ENCODE data around the gene DPP10. TPM values are rescaled to one million over a fixed set of nuclear protein-coding genes. Genes with fewer than 3 reads are reported as not detected.

Gene DPP10
- total RNA-seq, 1 donor from 2014 or later: 15.1 TPM

DNA sequence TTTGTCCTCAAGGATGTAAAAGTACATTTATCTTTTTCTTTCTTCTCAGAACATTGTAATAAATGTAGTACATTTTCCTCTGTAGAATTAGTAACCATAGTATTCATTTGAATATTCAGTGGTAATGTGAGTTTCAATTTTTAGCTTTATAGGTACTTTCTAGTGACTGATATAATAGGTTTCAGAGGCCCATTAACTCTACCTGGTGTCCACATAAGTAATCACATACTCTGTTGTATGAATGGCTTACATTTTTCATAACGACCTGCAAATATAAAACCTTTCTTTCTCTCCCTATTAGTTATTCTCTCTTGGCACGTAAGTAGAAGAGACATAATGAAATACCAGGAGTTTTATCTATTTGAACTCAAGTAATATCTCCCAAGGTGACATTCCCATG, 1017.6 kb downstream of the DPP10 start:
- H3K27me3 Mint-ChIP-seq (ENCODE audit: unreplicated experiment): no peaks in the 10 kb centered on the region
- no peak overlapping the region for H3K27ac Mint-ChIP-seq (ENCODE audit: unreplicated experiment)
- H3K36me3 Mint-ChIP-seq (ENCODE audit: unreplicated experiment): no peaks in the 10 kb centered on the region
- no peak for DNase-seq
- no peak overlapping the region for H3K4me3 Mint-ChIP-seq (ENCODE audit: unreplicated experiment)
- H3K9me3 Mint-ChIP-seq (ENCODE audit: unreplicated experiment): no peaks in the 10 kb centered on the region
- H3K4me1 Mint-ChIP-seq (ENCODE audit: low read depth, unreplicated experiment): no peaks in the 10 kb centered on the region
- TF ChIP-seq, protein P1, sequence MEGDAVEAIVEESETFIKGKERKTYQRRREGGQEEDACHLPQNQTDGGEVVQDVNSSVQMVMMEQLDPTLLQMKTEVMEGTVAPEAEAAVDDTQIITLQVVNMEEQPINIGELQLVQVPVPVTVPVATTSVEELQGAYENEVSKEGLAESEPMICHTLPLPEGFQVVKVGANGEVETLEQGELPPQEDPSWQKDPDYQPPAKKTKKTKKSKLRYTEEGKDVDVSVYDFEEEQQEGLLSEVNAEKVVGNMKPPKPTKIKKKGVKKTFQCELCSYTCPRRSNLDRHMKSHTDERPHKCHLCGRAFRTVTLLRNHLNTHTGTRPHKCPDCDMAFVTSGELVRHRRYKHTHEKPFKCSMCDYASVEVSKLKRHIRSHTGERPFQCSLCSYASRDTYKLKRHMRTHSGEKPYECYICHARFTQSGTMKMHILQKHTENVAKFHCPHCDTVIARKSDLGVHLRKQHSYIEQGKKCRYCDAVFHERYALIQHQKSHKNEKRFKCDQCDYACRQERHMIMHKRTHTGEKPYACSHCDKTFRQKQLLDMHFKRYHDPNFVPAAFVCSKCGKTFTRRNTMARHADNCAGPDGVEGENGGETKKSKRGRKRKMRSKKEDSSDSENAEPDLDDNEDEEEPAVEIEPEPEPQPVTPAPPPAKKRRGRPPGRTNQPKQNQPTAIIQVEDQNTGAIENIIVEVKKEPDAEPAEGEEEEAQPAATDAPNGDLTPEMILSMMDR (IDR thresholded peaks at IDR 0.05; ENCODE audit: partially characterized antibody, unreplicated experiment): no peak

DNA sequence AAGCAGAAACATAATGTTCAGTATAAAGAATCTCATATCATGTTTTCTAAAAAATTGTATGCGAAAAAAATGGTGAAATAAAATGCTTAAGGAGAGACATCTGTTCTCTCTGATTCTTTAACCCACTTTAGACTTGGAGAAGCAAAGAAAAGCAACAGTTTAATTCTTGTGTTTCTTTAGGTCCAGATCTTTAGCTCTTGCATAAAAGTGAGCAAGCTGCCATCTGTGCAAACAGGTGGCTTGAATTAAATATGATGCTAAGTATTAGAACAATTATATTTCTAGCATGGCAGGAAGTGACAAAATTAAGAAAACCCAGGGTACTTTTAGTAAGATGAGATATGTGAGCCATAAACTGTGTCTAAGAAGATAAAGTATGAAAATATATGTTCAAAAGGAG, 1038.3 kb downstream of the DPP10 start:
- Mint-ChIP-seq H3K27me3 (ENCODE audit: unreplicated experiment) (peaks cover 4% of the 10 kb centered on the region), H3K4me3 (ENCODE audit: unreplicated experiment) (no peak overlapping the region), H3K4me1 (ENCODE audit: low read depth, unreplicated experiment) (no peaks in the 10 kb centered on the region), H3K9me3 (ENCODE audit: unreplicated experiment) (peaks cover 5% of the 10 kb centered on the region), H3K27ac (ENCODE audit: unreplicated experiment) (no peak overlapping the region), H3K36me3 (ENCODE audit: unreplicated experiment) (peaks cover 8% of the 10 kb centered on the region)
- TF ChIP-seq, protein P1 (IDR thresholded peaks at IDR 0.05; ENCODE audit: partially characterized antibody, unreplicated experiment): no peak
- DNase-seq: no peak

DNA sequence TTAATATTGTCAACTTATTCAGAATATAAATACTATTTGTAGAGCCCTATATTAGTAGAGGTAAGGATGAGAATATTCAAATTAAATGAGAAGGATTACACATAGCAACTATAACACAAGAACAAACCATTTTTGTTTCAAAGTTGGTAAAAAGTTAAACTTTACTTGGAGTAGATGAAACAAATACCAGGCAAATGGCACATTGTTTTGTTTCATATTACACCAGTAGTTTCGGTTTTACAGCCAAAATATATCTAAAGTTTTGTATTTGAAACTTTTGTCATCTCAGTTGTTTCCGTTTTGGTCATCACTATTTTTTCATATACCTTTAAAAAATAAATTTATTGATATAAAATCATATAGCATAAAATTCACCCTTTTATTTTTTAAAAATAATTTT, 1039.4 kb downstream of the DPP10 start:
- Mint-ChIP-seq H3K9me3 (ENCODE audit: unreplicated experiment) (no peaks in the 10 kb centered on the region), H3K36me3 (ENCODE audit: unreplicated experiment) (no peaks in the 10 kb centered on the region), H3K27ac (ENCODE audit: unreplicated experiment) (no peak overlapping the region), H3K4me3 (ENCODE audit: unreplicated experiment) (no peak overlapping the region), H3K27me3 (ENCODE audit: unreplicated experiment) (no peaks in the 10 kb centered on the region), H3K4me1 (ENCODE audit: low read depth, unreplicated experiment) (no peaks in the 10 kb centered on the region)
- no peak for DNase-seq
- TF ChIP-seq, protein P1 (IDR thresholded peaks at IDR 0.05; ENCODE audit: partially characterized antibody, unreplicated experiment): no peak

DNA sequence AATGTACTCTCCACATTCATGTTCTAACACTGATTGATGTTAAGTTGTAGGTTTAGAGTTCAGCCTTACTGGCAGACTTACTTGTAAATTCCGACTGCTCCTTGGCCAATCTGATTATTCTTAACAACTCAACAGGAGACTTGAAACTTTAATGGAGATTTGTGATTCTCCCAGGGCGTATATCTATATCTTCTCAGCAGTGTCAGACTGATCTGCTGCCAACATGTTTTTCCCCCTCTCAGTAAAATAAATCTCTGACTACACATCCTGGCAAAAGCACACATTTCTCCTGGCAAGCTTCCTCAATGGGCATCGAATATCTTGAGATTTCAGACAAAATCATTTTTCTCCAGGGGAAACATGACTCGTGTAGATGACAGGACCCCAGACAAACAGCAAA, 1041.2 kb downstream of the DPP10 start:
- Mint-ChIP-seq H3K4me3 (ENCODE audit: unreplicated experiment) (no peak overlapping the region), H3K27me3 (ENCODE audit: unreplicated experiment) (no peaks in the 10 kb centered on the region), H3K36me3 (ENCODE audit: unreplicated experiment) (no peaks in the 10 kb centered on the region), H3K9me3 (ENCODE audit: unreplicated experiment) (no peaks in the 10 kb centered on the region), H3K4me1 (ENCODE audit: low read depth, unreplicated experiment) (no peaks in the 10 kb centered on the region), H3K27ac (ENCODE audit: unreplicated experiment) (no peak overlapping the region)
- no peak for DNase-seq
- TF ChIP-seq, protein P1 (IDR thresholded peaks at IDR 0.05; ENCODE audit: partially characterized antibody, unreplicated experiment): no peak

DNA sequence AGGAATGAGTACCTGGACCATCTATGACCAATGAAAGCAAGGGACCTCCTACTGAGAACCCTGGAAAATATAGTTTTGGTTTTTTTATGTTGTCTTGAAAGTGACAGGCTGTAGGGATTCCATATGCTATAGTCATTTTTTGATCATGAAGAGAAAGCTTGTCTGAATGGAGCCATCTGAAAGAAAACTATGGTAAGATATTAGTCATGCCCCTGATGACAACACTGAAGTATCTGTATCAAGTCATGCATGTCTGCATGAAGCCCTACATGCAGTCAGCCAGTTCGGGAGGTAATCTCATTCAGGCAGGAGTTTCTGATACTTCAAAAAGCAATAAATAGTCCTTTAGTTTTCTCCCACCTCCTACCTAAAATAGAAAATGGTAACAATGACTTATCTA, 1042.0 kb downstream of the DPP10 start:
- H3K9me3 Mint-ChIP-seq (ENCODE audit: unreplicated experiment): no peaks in the 10 kb centered on the region
- no peak overlapping the region for H3K4me3 Mint-ChIP-seq (ENCODE audit: unreplicated experiment)
- H3K27ac Mint-ChIP-seq (ENCODE audit: unreplicated experiment): no peak overlapping the region

More for the DNA sequence above, 1042.0 kb downstream of the DPP10 start:
- TF ChIP-seq, protein P1 (IDR thresholded peaks at IDR 0.05; ENCODE audit: partially characterized antibody, unreplicated experiment): no peak
- DNase-seq: no peak
- Mint-ChIP-seq H3K4me1 (ENCODE audit: low read depth, unreplicated experiment) (no peaks in the 10 kb centered on the region), H3K27me3 (ENCODE audit: unreplicated experiment) (no peaks in the 10 kb centered on the region), H3K36me3 (ENCODE audit: unreplicated experiment) (no peaks in the 10 kb centered on the region)
